ENCODE measurements around the gene MARCHF4.

GRCh38 chr2:216402751-216403150, 30.5 kb upstream of the MARCHF4 start:
- no peak for TF ChIP-seq POLR2A (IDR thresholded peaks at IDR 0.05; ENCODE audit: borderline replicate concordance, extremely low read depth, insufficient read depth, insufficient read length)
- no peak for TF ChIP-seq CTCF (IDR thresholded peaks at IDR 0.05 in 2 of 3, conservative IDR thresholded peaks at IDR 0.05 in 1 of 3; ENCODE audit: borderline replicate concordance in 1 of 3, insufficient read depth in 1 of 3, low read depth in 2 of 3, low read length in 2 of 3)
- TF ChIP-seq EZH2 (IDR thresholded peaks at IDR 0.05), result no peak
- no peak for TF ChIP-seq REST (IDR thresholded peaks at IDR 0.05; ENCODE audit: low read depth)
- no peak for TF ChIP-seq ZFX (IDR thresholded peaks at IDR 0.05)
- no peak for TF ChIP-seq JUND (IDR thresholded peaks at IDR 0.05)
- no peak for TF ChIP-seq YY1 (IDR thresholded peaks at IDR 0.05; ENCODE audit: extremely low read depth, insufficient replicate concordance, low read depth, low read length)
- TF ChIP-seq SP1 (IDR thresholded peaks at IDR 0.05; ENCODE audit: low read depth), result no peak

Data from HCT116 (cell line).